Left forelimb (tissue), 1 donor: ENCODE results near the gene OR1J2.
"Not testable (repeated sequence)": the region's sequence is repeated elsewhere in the genome, so short reads cannot be mapped to it uniquely, and the experiment has no call there.

Experiments
- DNase-seq: peaks from one replicate; pipeline ENCODE4 v3.0.0-alpha.2; 2018; ENCODE audit warnings: low spot score

Gene OR1J2

DNA sequence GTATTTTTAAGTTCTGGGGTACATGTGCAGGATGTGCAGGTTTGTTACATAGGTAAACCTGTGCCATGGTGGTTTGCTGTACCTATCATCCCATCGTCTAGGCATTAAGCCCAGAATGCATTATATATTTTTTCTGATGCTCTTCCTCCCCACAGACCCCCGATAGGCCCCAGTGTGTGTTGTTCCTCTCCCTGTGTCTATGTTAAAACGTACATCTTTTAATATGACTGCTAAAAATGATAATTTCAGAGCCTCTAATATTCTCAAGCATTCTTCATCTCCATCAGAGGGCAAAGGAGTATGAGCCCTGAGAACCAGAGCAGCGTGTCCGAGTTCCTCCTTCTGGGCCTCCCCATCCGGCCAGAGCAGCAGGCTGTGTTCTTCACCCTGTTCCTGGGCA is at the start of gene OR1J2:
Gene OR1J2, plus strand, starts transcription at position 301 of the 400 bp plus-strand sequence. Its CDS starts 0 bp downstream, at position 301.
- no peak for DNase-seq

GRCh38 chr9:122463828-122464632 is 46.6 kb upstream of the OR1J2 start:
- no peak for DNase-seq

GRCh38 chr9:122464633-122465567 is 45.7 kb upstream of the OR1J2 start:
- no peak for DNase-seq

DNA sequence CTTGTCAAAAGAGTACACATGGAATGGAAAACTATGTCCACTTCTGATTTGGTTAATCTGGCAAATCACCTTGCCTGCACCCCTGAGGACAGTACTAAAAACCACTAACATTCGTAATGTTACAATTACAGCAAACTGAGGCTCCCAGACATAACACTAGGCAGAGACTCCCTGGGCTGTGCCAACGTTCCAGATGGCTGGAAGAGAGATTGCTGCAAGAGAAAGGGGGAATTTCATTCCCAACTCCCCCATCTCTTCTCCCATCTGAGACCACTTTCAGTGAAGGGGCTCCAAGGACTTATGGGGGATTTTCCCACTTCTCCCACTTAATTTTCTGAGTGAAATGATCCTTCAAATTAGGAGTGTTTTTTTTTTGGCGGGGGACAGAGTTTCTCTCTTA is 44.1 kb upstream of the OR1J2 start:
- DNase-seq, result no peak

DNA sequence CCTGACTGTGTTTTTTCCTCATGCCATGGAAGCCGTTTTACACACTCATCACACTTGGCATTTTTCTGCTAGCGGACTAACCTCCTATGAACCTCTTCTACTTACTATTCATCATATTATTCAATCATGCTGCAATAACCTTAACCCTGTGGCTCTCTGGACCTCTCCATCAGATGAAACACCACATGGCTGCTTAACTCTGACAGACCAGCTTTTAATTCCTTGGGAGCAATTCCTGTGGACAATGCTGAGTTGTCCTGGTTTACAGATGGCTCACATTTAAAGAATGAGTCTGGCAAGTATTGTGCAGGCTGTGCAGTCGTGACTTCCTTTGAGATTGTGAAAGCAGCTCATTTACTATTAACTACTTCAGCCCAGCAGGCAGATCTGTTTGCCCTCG is 41.9 kb upstream of the OR1J2 start:
- no peak for DNase-seq

GRCh38 chr9:122474561-122474960 is 36.0 kb upstream of the OR1J2 start:
- no peak for DNase-seq

DNA sequence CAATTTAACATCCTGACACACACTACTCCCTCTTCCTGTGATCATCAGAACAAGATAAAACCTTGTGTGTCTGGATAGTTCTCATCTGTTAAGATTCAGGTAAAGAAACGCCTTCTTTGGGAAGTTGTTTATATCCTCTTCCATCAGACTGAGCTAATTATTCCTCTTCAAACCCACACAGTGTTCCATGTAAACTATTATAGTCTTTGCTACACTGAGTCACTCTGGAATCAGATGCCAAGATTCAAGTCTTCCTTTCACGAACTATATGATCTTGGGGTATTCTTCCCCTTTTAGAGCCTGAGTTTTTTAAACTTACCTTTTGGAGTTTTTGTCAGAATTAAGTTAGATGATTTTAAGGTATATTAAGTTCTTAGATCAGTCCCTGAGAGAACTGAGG is 34.9 kb upstream of the OR1J2 start:
- no peak for DNase-seq

GRCh38 chr9:122477346-122477745 is 33.3 kb upstream of the OR1J2 start:
- no peak for DNase-seq

DNA sequence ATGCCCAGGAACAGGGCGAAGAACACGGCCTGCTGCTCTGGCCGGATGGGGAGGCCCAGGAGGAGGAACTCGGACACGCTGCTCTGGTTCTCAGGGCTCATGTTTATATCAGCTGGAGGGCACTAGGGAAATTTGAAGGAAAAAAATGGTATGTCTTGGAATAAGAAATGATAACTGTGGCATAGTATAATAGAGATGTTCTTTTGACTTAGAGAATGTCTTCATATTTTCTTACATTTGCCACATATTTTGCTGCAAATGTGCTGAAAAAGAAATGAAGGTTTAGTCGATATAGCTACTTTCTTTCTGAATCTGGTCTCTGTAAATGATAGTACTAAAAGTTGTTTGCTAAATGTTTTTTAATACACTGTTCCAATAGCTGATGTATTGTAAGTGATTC is 32.8 kb upstream of the OR1J2 start, which contains the start of gene OR1J1:
Gene OR1J1, minus strand, starts transcription at position 101 of the 400 bp plus-strand sequence. Its CDS starts 0 bp downstream, at position 101.
- no peak for DNase-seq

- DNase-seq, result no peak
Observed at GRCh38 chr9:122479062-122479461, 31.5 kb upstream of the OR1J2 start.

DNA sequence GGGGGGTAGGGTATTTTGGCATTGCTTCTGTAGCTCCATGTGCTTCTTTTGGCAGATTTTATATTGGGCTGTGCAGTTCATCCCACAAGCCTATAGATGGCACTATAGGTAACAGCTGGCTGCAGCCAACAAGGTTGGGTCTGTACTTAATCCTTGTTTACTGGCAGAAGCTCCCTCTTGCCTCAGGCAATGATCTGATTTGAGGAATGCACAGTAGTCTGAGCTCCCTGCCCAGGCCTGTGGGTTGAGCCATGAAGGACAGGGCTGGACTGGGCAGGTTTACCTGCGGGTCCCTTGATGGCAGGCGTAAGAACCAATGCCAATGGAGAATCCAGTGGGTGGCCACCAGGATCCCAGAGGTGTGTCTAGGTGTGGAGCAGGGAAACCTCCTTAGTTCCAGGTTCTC is 11.7 kb upstream of the OR1J2 start:
- DNase-seq, result no peak

GRCh38 chr9:122506964-122507363 is 3.6 kb upstream of the OR1J2 start:
- DNase-seq, result no peak

DNA sequence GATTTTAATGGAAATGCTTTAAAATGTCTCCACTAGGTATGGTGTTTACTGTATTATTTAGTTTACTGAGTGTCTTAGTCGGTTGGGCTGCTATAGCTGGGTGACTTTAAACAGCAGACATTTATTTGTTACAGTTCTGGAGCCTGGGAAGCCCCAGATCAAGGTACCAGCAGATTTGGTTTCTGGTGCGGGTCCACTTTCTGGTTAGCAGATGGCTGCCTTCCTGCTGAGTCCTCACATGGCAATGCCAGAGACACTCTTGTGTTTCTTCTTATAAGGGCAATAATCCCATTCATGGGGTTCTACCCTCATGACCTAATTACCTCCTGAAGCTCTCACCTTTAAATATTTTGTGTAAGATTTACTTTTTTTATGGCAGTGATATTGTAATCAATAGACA is 7.6 kb downstream of the OR1J2 start:
- no peak for DNase-seq

GRCh38 chr9:122518841-122519240 is 8.2 kb downstream of the OR1J2 start, which contains the start of gene OR1J4:
OR1J4 (plus strand) TSS chr9:122519141; CDS start chr9:122519141, 0 bp downstream.
- DNase-seq, result no peak

- DNase-seq, result no peak
Observed at GRCh38 chr9:122519376-122519775, 8.8 kb downstream of the OR1J2 start.

DNA sequence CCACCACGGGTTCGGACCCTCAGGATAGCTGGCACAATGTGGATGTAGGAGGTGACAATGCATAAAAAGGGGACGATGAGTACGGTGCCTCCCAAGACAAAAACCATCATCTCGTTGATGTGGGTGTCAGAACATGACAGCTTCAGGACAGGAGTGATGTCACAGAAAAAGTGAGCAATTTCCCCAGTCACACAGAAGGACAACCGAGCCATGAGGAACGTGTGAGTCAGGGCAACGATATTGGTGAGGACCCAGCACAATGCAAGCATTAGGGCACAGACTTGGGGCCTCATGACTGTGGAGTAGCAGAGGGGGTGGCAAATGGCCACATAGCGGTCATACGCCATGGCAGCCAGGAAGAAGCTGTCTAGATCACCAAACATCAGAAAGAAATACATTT is 16.0 kb downstream of the OR1J2 start:
- no peak for DNase-seq

DNA sequence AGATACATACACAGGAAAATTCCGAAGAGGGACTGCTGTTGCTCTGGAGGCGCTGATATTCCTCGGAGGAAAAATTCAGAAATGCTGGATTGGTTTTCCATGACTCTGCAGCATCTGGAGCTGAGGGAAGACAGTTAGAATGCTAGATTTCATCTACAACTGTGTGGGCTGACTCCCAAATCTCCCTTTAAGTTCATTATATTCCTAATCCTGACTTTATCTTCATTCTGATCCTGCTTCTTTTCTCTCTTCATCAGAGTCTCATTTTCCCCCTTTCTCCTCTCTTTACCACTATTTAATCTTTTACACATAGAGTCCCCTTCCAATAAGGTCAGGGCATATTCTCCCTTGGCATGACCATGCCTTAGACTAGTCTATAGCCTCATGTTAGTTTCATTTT is 16.6 kb downstream of the OR1J2 start, which contains the start of gene OR1N1:
Gene OR1N1, minus strand, starts transcription at position 101 of the 400 bp plus-strand sequence. Its CDS starts 0 bp downstream, at position 101.
- no peak for DNase-seq

GRCh38 chr9:122531157-122531556 is 20.6 kb downstream of the OR1J2 start:
- DNase-seq, result not testable (repeated sequence)

GRCh38 chr9:122536134-122536533 is 25.5 kb downstream of the OR1J2 start:
- DNase-seq, result no peak

DNA sequence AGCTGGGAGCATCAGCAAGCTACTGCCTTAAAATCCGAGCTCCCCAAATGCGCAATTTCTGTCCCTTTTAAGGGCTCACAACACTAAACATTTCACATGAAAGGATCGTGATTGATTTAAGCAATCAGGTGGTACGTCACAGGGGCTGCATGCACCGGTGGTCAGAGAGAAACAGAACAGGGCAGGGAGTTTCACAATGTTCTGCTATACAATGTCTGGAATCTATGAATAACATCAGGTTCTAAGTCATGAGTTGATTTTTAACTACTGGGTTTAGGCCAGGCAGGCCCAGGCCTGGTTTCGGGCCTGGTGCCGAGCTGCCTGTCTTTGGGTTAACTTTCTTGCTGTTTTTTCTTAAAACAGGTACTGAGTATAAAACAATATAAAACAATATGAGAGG is 26.5 kb downstream of the OR1J2 start:
- DNase-seq, result not testable (repeated sequence)

DNA sequence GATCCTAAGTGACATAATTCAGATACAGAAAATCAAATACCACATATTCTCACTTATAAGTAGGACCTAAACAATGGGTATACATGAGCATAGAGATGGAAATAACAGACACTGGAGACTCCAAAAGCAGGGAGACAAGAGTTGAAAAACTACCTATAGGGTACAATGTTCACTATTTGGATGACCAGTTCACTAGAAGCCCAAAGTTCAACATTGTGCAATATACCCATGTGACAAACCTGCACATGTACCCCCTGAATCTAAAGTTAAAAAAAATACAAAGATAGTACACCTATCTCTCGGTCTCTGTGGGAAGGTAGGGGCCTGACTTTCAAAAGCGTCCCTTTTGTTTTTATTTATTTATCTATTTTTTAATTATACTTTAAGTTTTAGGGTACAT is 28.2 kb downstream of the OR1J2 start:
- DNase-seq, result no peak

DNA sequence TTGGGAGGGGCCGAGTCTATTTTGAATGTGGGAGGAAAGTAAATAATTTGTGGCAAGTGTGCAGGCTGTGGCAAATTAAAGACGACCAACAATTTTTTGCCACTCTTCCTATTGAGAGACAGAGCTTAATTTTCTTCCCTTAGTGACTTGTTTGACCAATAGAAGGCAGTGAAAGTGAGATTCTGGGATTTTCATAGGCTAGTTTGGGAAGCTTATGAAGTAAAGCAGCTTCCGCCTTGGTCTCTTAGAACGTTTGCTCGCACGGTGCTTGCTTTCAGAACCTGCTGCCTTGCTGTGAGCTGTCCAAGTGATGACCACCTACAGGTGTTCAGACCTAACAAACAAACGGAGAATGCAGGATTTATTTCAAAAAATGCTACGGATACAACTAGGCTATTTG is 35.6 kb downstream of the OR1J2 start:
- DNase-seq, result no peak

DNA sequence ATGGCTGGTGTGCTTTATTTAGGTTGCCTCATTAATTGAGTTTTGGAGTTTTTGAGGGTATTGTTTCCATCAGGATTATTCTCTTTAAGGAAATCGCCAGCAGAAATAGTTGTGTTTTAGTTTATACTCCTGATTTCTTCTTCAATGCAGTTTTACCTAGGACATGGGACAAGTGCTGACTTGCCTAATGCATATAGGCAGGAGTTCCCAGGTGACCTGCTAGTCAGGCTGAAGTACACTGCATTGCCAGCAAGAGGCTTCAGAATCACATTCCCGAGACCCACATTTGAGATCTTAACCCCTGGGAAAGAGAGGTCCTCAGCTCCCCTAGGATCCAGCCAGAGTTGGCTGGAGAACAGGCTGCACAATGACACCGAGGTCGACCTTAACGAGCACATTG is 40.8 kb downstream of the OR1J2 start:
- no peak for DNase-seq
